Fibroblast of lung (primary cell): ENCODE results near the gene S100A4. TPM values are rescaled to one million over a fixed set of nuclear protein-coding genes. Genes with fewer than 3 reads are reported as not detected.
"Not testable (repeated sequence)": the region's sequence is repeated elsewhere in the genome, so short reads cannot be mapped to it uniquely, and the experiment has no call there.

ENCODE experiments used
- DNase-seq, 2 donors: peaks; one replicate each; pipeline versions ENCODE4 v3.0.0 to v3.0.0-alpha.2; 2010; ENCODE audit warnings: low read depth in 2 of 2
- H2AFZ ChIP-seq: 2 replicates; pipeline ENCODE4 v1.5.1; 2012; ENCODE audit warnings: low read length, control low read depth, inconsistent platforms
- H3K27ac ChIP-seq: 2 replicates; pipeline ENCODE4 v1.5.1; 2011; ENCODE audit warnings: low read length, control low read depth; ENCODE audit not compliant: insufficient read depth
- H3K27me3 ChIP-seq: 2 replicates; pipeline ENCODE4 v1.5.1; 2011; ENCODE audit warnings: mild to moderate bottlenecking, low read length; ENCODE audit not compliant: control insufficient read depth, insufficient read depth
- H3K36me3 ChIP-seq: 2 replicates; pipeline ENCODE4 v1.5.1; 2011; ENCODE audit warnings: low read length; ENCODE audit not compliant: control insufficient read depth, insufficient read depth
- H3K4me1 ChIP-seq: 2 replicates; pipeline ENCODE4 v1.5.1; 2011; ENCODE audit warnings: low read length; ENCODE audit not compliant: control insufficient read depth, insufficient read depth; ENCODE audit errors: extremely low read depth
- H3K4me2 ChIP-seq: 2 replicates; pipeline ENCODE4 v1.5.1; 2011; ENCODE audit warnings: low read length, control low read depth; ENCODE audit not compliant: insufficient read depth; ENCODE audit errors: extremely low read depth
- H3K4me3 ChIP-seq, 4 experiments: fragments of 200-600 bp in 1 of 4; sonication (generic) in 1 of 4; replicated peaks in 1 of 4; 2 replicates each; pipeline ENCODE4 v1.5.1; 2011 to 2016; ENCODE audit warnings: low read length in 4 of 4, low read depth in 3 of 4, mild to moderate bottlenecking in 3 of 4, control low read depth in 2 of 4, inconsistent platforms in 1 of 4, mixed read lengths in 1 of 4; ENCODE audit not compliant: insufficient read depth in 1 of 4; ENCODE audit errors: control extremely low read depth in 1 of 4
- H3K79me2 ChIP-seq: 2 replicates; pipeline ENCODE4 v1.5.1; 2012; ENCODE audit warnings: mild to moderate bottlenecking, low read length, inconsistent platforms; ENCODE audit not compliant: control insufficient read depth, insufficient read depth
- H3K9ac ChIP-seq: 2 replicates; pipeline ENCODE4 v1.5.1; 2011; ENCODE audit warnings: mild to moderate bottlenecking, low read length, control low read depth; ENCODE audit not compliant: insufficient read depth
- H3K9me3 ChIP-seq: 2 replicates; pipeline ENCODE4 v1.5.1; 2012; ENCODE audit warnings: low read depth, low read length; ENCODE audit not compliant: control insufficient read depth, insufficient read depth
- H4K20me1 ChIP-seq: 2 replicates; pipeline ENCODE4 v1.5.1; 2011; ENCODE audit warnings: low read length; ENCODE audit not compliant: control insufficient read depth, insufficient read depth; ENCODE audit errors: extremely low read depth
- CTCF ChIP-seq, 2 donors: IDR thresholded peaks in 1 of 2; conservative IDR thresholded peaks in 1 of 2; 1 replicate in 1 of 2; 2 replicates in 1 of 2; pipeline ENCODE4 v1.5.1; 2011 to 2012; ENCODE audit warnings: low read length in 2 of 2, control low read depth in 1 of 2, inconsistent platforms in 1 of 2, low read depth in 1 of 2, mild to moderate bottlenecking in 1 of 2
- EZH2 ChIP-seq: IDR thresholded peaks from 2 replicates; pipeline ENCODE4 v1.5.1; 2012; ENCODE audit warnings: low read length, control low read depth, mild to moderate bottlenecking; ENCODE audit errors: missing control alignments
- polyA plus RNA-seq, 2 donors: library from polyadenylated mRNA; depleted of rRNA in 1 of 2; stranded (reverse) in 1 of 2; unstranded in 1 of 2; fragments of >200 nt; gene quantifications; 2 replicates each; pipeline ENCODE4 v1.2.1, GENCODE V29; 2011 to 2012; ENCODE audit warnings: missing spikeins in 1 of 2
- total RNA-seq: library from RNA; depleted of rRNA; stranded (reverse); fragments of >200 nt; gene quantifications from 2 replicates; pipeline ENCODE4 v1.2.1, GENCODE V29; 2014

S100A4 gene
- total and polyA plus RNA-seq, 2 donors (not counting 1 experiment from before 2014, with no cell fraction given) = 287 to 371 TPM

- Histone ChIP-seq H3K9me3 (no peaks in the 10 kb centered on the region), H3K27ac (no peak overlapping the region), H4K20me1 (no peaks in the 10 kb centered on the region), H3K36me3 (no peaks in the 10 kb centered on the region), H3K27me3 (no peaks in the 10 kb centered on the region), H2AFZ (no peak overlapping the region), H3K4me1 (peaks cover 2% of the 10 kb centered on the region), H3K4me2 (no peak overlapping the region), H3K79me2 (no peaks in the 10 kb centered on the region), H3K4me3 (no peak overlapping the region), H3K9ac (no peak overlapping the region)
- no peak for DNase-seq
- no peak for TF ChIP-seq CTCF (conservative IDR thresholded peaks at IDR 0.05 in 1 of 2, IDR thresholded peaks at IDR 0.05 in 1 of 2; ENCODE audit: low read depth in 1 of 2, low read length in 2 of 2)
- TF ChIP-seq EZH2 = no peak
Measured at GRCh38 chr1:153526132-153526543, 19.5 kb downstream of the S100A4 start.

- DNase-seq = peak; percentile 43 to 52
- H3K9me3 ChIP-seq = no peaks in the 10 kb centered on the region
Measured at GRCh38 chr1:153525088-153525728, 20.4 kb downstream of the S100A4 start.

GRCh38 chr1:153522353-153523048 is 23.1 kb downstream of the S100A4 start:
- not testable (repeated sequence) for H3K36me3 ChIP-seq, H3K27ac ChIP-seq, H3K4me1 ChIP-seq, H3K9ac ChIP-seq, H3K9me3 ChIP-seq, DNase-seq, H3K27me3 ChIP-seq, H3K4me2 ChIP-seq, H2AFZ ChIP-seq, H3K79me2 ChIP-seq, H3K4me3 ChIP-seq, H4K20me1 ChIP-seq

More at GRCh38 chr1:153525088-153525728, 20.4 kb downstream of the S100A4 start:
- no peak for TF ChIP-seq CTCF (conservative IDR thresholded peaks at IDR 0.05 in 1 of 2, IDR thresholded peaks at IDR 0.05 in 1 of 2; ENCODE audit: low read depth in 1 of 2, low read length in 2 of 2)
- no peak for TF ChIP-seq EZH2
- no peaks in the 10 kb centered on the region for H3K79me2 ChIP-seq
- H3K36me3 ChIP-seq = no peaks in the 10 kb centered on the region
- peaks cover 2% of the 10 kb centered on the region for H3K4me1 ChIP-seq
- H3K27ac ChIP-seq = no peak overlapping the region
- H3K4me2 ChIP-seq = no peak overlapping the region
- H3K27me3 ChIP-seq = no peaks in the 10 kb centered on the region
- no peak overlapping the region for H2AFZ ChIP-seq
- no peak overlapping the region for H3K9ac ChIP-seq
- no peaks in the 10 kb centered on the region for H4K20me1 ChIP-seq
- H3K4me3 ChIP-seq = no peak overlapping the region

DNA sequence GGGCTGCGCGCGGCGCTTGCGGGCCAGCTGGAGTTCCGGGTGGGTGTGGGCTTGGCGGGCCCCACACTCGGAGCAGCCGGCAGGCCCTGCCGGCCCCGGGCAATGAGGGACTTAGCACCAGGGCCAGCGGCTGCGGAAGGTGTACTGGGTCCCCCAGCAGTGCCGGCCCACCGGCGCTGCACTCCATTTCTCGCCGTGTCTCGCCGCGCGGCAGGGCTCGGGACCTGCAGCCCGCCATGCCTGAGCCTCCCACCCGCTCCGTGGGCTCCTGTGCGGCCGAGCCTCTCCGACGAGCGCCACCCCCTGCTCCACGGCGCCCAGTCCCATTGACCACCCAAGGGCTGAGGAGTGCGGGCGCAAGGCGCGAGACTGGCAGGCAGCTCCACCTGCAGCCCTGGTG is 23.8 kb downstream of the S100A4 start:
- H3K4me2 ChIP-seq, DNase-seq, H2AFZ ChIP-seq: not testable (repeated sequence)

More for the DNA sequence above, 23.8 kb downstream of the S100A4 start:
- not testable (repeated sequence) for H3K4me1 ChIP-seq, H3K36me3 ChIP-seq, H3K79me2 ChIP-seq, H3K9ac ChIP-seq, H3K27me3 ChIP-seq, H3K4me3 ChIP-seq, H3K27ac ChIP-seq, H3K9me3 ChIP-seq, H4K20me1 ChIP-seq
